ENCODE results near the gene SLC12A7. TPM values are rescaled to one million over a fixed set of nuclear protein-coding genes. Genes with fewer than 3 reads are reported as not detected.

SLC12A7 gene
- total RNA-seq, 2 donors from 2014 or later, result 27.6 to 138 TPM

DNA sequence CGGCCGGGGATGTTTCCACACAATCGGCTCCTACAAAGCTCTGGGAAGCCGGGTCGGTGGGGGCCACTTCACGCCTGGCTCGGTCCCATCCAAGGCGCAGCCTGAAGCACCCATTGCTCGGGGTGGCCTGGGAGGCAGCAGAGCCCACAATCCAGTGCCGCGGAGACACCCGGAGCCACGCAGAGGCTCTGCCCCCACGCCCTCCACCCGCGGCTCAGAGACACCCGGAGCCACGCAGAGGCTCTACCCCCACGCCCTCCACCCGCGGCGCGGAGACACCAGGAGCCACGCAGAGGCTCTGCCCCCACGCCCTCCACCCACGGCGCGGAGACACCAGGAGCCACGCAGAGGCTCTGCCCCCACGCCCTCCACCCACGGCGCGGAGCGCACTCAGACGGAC is 31.9 kb downstream of the SLC12A7 start:
- TF ChIP-seq POLR2AphosphoS5 (IDR thresholded peaks at IDR 0.05) (no peak), POLR2A (IDR thresholded peaks at IDR 0.05) (no peak)
- TF ChIP-seq, protein P1, sequence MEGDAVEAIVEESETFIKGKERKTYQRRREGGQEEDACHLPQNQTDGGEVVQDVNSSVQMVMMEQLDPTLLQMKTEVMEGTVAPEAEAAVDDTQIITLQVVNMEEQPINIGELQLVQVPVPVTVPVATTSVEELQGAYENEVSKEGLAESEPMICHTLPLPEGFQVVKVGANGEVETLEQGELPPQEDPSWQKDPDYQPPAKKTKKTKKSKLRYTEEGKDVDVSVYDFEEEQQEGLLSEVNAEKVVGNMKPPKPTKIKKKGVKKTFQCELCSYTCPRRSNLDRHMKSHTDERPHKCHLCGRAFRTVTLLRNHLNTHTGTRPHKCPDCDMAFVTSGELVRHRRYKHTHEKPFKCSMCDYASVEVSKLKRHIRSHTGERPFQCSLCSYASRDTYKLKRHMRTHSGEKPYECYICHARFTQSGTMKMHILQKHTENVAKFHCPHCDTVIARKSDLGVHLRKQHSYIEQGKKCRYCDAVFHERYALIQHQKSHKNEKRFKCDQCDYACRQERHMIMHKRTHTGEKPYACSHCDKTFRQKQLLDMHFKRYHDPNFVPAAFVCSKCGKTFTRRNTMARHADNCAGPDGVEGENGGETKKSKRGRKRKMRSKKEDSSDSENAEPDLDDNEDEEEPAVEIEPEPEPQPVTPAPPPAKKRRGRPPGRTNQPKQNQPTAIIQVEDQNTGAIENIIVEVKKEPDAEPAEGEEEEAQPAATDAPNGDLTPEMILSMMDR (IDR thresholded peaks at IDR 0.05), result no peak
- intact Hi-C loops (cut with DNase I), result no loop called here
- no peak for DNase-seq (ENCODE audit: low spot score)
- Histone ChIP-seq H3K4me1 (replicated peaks) (no peaks in the 10 kb centered on the region), H3K4me3 (no peak overlapping the region), H3K27ac (no peak overlapping the region), H3K36me3 (no peaks in the 10 kb centered on the region), H3K9me3 (no peaks in the 10 kb centered on the region), H3K27me3 (replicated peaks; ENCODE audit: insufficient read depth) (no peaks in the 10 kb centered on the region)
- WGBS, result 91% methylated on average over 19 of the region's 35 CpGs

DNA sequence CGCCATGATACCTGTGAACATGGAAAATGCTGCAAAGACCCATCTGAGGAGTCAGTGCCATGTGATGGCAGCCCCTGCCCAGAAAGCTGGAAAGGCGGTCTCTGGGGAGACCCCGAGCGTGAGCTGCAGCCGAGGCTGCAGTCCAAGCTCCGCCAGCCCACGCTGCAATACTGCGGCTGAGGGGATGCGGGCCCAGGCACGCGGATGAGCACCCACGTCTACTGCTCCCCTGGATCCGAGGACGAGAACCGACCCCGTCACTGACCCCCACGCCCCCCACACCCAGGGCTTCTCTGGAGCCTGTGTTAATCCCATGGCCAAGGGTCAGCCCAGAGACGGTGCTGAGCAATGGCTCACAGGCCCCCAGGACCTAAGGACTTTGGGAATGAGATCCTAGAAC is 32.4 kb downstream of the SLC12A7 start:
- Histone ChIP-seq H3K4me1 (replicated peaks) (no peaks in the 10 kb centered on the region), H3K9me3 (no peaks in the 10 kb centered on the region), H3K27ac (no peak overlapping the region), H3K27me3 (replicated peaks; ENCODE audit: insufficient read depth) (no peaks in the 10 kb centered on the region), H3K36me3 (no peaks in the 10 kb centered on the region), H3K4me3 (no peak overlapping the region)
- DNase-seq (ENCODE audit: low spot score), result no peak
- no peak for TF ChIP-seq POLR2AphosphoS5 (IDR thresholded peaks at IDR 0.05)
- TF ChIP-seq POLR2A (IDR thresholded peaks at IDR 0.05), result no peak
- TF ChIP-seq, protein P1 (IDR thresholded peaks at IDR 0.05), result no peak
- intact Hi-C loops (cut with DNase I), result no loop called here
- 91% methylated on average over 14 of the region's 18 CpGs for WGBS

DNA sequence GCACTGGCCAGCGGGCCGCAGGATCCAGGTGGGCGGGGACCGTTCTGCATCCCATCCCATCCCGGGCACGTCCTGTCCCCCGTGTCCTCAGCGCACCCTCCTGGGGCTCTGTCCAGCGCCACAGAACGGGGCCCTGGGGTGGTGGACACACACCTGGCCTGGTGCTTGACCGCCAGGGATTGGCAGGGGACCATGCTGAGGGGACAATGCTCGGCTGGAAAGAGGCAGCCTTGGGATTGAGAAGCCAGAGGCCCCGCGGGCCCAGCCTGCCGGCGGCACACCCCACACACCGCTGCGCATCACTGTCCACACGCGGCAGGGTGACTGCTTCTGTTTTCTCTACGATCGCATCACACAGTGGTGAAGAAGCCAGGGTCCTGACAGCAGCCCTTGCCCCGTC is 33.0 kb downstream of the SLC12A7 start:
- TF ChIP-seq POLR2AphosphoS5 (IDR thresholded peaks at IDR 0.05) (no peak), POLR2A (IDR thresholded peaks at IDR 0.05) (no peak)
- no peaks in the 10 kb centered on the region for H3K9me3 ChIP-seq
- DNase-seq (ENCODE audit: low spot score), result no peak
- intact Hi-C loops (cut with DNase I), result no loop called here
- no peaks in the 10 kb centered on the region for H3K27me3 ChIP-seq (replicated peaks; ENCODE audit: insufficient read depth)
- no peaks in the 10 kb centered on the region for H3K4me1 ChIP-seq (replicated peaks)
- WGBS, result 93% methylated on average over 23 of the region's 23 CpGs
- H3K36me3 ChIP-seq, result no peaks in the 10 kb centered on the region
- H3K4me3 ChIP-seq, result no peak overlapping the region
- H3K27ac ChIP-seq, result no peak overlapping the region

DNA sequence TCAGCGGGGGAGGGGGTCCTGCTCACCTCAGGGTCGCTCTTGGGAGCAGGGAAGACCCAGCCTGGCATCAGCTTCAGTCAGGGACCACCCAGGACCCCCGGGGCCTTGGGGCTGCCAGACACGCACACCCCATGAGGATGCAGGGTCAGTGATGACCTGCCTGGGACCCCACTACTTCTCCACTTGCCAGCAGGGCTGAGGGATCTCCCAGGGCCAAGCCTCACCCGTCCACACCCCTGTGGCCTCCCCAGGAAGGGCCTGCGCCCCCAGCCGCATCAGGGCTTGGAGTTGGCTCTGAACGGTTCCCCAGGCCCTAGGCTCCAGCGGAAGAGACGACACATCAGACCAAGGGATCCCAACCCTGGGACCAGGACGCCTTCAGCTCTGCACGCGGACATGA is 33.7 kb downstream of the SLC12A7 start:
- no peaks in the 10 kb centered on the region for H3K27me3 ChIP-seq (replicated peaks; ENCODE audit: insufficient read depth)
- H3K4me3 ChIP-seq, result no peak overlapping the region
- intact Hi-C loops (cut with DNase I), result no loop called here
- H3K36me3 ChIP-seq, result no peaks in the 10 kb centered on the region
- no peaks in the 10 kb centered on the region for H3K9me3 ChIP-seq
- H3K27ac ChIP-seq, result no peak overlapping the region
- no peak for TF ChIP-seq POLR2A (IDR thresholded peaks at IDR 0.05)
- no peak for TF ChIP-seq POLR2AphosphoS5 (IDR thresholded peaks at IDR 0.05)
- TF ChIP-seq, protein P1 (IDR thresholded peaks at IDR 0.05), result no peak
- H3K4me1 ChIP-seq (replicated peaks), result no peaks in the 10 kb centered on the region
- no peak for DNase-seq (ENCODE audit: low spot score)
- 99% methylated on average over 9 of the region's 13 CpGs for WGBS

DNA sequence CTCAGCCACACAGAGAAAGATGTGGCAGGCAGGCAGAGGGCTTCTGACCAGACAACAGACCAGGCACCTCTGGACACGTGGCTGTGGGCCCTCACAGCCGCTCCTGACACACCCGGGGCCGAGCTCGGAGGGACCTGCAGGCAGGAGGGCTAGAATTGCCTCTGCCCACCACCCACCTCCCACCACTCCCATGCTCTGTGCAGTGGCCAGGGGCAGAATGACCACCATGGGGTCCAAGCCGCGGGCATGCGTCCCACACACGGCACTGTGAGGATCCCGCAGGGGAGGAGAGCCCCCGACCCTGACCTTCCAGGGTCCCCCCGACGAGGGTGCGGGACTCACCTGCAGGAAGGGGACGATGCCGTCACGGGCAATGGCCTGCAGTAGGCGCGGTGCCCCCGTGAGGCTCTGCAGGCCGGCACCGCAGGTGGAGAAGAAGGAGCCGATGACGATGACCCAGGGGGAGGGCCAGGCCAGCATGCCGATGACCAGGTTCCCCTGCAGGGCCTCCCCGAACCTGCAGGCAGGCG is 34.3 kb downstream of the SLC12A7 start:
- H3K27me3 ChIP-seq (replicated peaks; ENCODE audit: insufficient read depth), result no peaks in the 10 kb centered on the region
- WGBS, result 95% methylated on average over 26 of the region's 27 CpGs
- no peaks in the 10 kb centered on the region for H3K9me3 ChIP-seq
- intact Hi-C loops (cut with DNase I), result no loop called here
- H3K4me3 ChIP-seq, result no peak overlapping the region
- TF ChIP-seq POLR2AphosphoS5 (IDR thresholded peaks at IDR 0.05) (no peak), POLR2A (IDR thresholded peaks at IDR 0.05) (no peak)
- TF ChIP-seq, protein P1 (IDR thresholded peaks at IDR 0.05), result no peak
- no peaks in the 10 kb centered on the region for H3K36me3 ChIP-seq
- DNase-seq (ENCODE audit: low spot score), result no peak
- no peak overlapping the region for H3K27ac ChIP-seq
- H3K4me1 ChIP-seq (replicated peaks), result no peaks in the 10 kb centered on the region
